ENCODE results near the gene MACC1.
"Not testable (repeated sequence)": the region's sequence is repeated elsewhere in the genome, so short reads cannot be mapped to it uniquely, and the experiment has no call there.

The MACC1 gene

GRCh38 chr7:20165146-20165510, 52.1 kb downstream of the MACC1 start:
- no peak for DNase-seq

GRCh38 chr7:20164425-20165145, 52.6 kb downstream of the MACC1 start:
- DNase-seq, result no peak

- no peak for DNase-seq
Measured at GRCh38 chr7:20162665-20163064, 54.5 kb downstream of the MACC1 start.

- no peak for DNase-seq
Measured at GRCh38 chr7:20159226-20159747, 57.9 kb downstream of the MACC1 start.

GRCh38 chr7:20158684-20159083, 58.5 kb downstream of the MACC1 start:
- DNase-seq, result no peak

- DNase-seq, result no peak
Measured at GRCh38 chr7:20157456-20157855, 59.7 kb downstream of the MACC1 start.

GRCh38 chr7:20153999-20154398, 63.2 kb downstream of the MACC1 start:
- no peak for DNase-seq

DNA sequence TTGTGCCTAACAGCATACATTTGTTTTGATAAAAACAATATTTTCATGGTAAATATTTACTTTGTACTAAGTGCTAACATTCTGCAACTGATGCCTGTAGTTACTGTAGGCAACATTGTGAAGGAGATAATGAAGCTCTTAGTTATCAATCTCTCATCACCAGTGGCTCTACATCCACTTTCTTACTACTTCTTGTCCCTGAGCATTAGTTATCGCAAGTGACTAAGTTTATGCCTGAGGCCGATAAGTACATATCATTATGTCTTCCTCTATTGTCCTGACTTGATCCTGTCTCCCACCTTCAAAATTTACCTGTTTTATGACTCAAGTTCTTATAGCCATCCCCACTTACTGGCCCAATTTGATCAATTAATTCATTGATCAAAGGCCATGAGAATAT, 63.6 kb downstream of the MACC1 start:
- DNase-seq, result no peak

DNA sequence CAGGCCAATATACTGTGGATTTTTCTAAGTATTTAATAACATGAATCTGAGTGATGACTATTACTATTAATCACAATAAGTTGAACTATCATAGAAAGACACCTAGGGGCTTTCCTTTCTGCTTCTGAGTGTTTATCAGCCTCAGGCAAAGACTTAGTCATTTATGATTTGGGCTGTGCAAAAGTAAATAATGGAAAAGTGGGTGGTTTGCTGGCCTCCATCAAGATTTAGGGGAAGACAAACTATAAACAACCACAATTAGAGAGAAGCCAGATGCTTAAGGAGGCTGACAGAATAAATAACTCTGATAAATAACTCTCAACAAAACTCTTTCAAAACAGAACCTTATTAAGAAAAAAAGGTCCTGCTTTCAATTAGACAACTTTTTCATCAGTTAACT, 64.7 kb downstream of the MACC1 start:
- no peak for DNase-seq

- DNase-seq, result no peak
Measured at GRCh38 chr7:20151708-20152456, 65.3 kb downstream of the MACC1 start.

GRCh38 chr7:20146451-20146850, 70.7 kb downstream of the MACC1 start:
- DNase-seq, result no peak

DNA sequence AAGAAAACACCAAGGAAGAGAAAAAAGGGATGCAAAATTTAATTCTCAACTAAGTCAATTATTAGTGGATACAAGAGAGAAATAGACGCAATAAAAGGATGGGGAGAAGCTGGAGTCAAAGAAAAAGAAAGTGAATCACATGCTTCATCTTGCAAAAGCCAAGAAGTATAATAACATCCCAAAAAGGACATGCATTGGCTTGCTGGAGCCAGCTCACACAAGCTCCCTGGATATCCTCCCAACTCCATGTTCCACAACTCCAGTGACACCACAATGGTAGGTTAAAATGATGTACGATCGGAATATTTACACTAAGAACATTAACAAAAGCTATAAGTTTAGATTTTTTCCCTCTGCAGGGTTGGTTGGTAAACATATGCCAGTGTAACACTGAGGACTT, 72.4 kb downstream of the MACC1 start:
- DNase-seq, result no peak

DNA sequence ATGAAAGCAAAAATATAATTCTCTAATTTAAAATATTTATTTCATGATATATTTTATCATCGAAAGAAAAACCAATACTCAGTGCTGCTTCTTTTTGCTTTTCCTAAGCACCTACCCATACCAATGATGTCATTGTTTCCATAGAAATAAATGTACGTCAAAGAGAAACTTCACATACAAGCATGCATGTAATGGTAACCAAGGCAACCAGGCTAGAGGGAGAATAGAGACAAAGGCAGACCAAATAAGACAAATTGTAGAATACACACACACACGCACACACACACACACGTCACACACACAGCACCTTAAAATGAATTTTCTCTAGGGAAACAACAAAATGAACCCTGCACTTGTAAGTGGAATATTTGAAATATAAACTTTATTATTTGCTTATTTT, 75.5 kb downstream of the MACC1 start:
- no peak for DNase-seq

DNA sequence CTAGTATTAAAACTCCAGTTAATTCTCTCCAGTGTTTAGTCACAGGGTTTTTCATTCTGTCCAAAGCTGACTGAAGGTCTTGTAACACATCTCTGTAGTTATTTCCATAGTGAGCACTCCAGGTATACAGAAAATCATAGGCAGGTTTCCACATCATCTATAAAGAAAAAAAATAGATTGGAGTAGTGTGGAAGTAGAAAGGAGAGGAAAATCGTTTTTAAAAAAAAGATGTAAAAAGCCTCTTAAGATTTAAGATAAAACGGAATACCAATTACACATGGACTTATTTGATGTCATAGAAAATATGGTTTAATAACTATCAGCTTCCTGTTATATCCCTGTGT, 76.2 kb downstream of the MACC1 start:
- DNase-seq, result no peak

DNA sequence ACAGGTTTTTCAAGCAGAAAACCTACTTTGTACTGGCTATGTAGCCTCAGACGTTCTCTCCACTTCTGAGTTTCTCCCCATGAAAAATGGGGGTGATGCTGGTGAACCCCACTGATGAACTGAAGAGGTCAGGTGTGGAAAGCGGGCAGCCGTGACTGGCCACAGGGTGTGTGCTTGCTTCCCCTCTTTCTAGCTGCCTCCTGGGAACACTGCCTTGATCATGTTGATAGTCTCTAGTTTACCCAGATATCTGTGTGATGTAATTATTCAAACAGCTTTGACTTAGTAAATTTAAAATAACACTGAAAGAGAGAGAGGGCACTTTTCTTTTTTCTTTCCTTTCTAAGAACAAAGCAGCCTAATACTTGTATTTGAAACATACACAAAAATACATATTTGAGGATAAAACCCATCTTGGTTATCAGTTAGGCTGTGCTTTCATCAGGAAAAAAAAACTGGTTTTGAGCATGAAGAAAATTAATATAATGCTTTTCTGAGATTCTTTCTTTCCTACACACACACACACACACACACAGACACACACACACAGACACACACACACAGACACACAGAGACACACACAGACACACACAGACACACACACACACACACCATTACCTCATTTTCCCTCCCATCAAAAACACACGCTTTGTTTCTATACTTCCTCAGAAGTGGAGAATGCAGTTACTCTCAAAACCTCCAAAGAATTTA, 76.7 kb downstream of the MACC1 start:
- DNase-seq, result no peak

DNA sequence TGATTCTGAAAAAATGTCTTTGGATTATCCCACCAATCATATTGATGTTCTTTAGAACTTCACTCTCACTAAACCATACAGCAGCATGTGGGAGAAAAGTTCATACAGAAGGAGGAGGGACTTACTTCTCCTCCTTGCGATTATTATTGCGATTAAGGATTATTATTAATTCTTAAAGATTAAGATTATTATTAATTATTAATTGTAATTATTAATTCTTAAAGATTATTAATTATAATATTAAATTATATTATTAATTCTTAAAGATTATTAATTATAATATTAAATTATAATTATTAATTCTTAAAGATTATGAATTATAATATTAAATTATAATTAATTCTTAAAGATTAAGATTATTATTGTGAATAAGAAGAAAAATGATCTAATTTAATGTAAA, 80.5 kb downstream of the MACC1 start:
- DNase-seq, result no peak

DNA sequence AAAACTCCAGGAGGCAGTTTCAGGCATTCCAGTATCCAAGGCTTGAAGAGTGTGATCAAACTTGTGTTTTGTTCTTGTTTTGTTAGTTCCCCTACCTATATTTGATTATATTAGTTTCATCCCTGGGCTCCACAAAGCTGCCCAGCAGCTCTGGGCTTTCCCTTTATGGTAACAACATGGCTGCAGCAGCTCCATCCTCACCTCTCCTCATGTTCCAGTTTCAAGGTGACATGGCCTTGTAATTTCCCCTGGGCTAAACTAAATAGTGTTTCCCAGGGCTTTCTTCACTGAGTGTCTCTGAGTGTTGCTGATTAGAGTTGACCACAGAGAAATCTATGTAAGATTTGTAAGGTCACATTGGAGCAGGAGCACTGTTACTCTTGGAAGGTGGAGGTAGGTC, 83.4 kb downstream of the MACC1 start:
- DNase-seq, result no peak

GRCh38 chr7:20132585-20132984, 84.6 kb downstream of the MACC1 start:
- no peak for DNase-seq

DNA sequence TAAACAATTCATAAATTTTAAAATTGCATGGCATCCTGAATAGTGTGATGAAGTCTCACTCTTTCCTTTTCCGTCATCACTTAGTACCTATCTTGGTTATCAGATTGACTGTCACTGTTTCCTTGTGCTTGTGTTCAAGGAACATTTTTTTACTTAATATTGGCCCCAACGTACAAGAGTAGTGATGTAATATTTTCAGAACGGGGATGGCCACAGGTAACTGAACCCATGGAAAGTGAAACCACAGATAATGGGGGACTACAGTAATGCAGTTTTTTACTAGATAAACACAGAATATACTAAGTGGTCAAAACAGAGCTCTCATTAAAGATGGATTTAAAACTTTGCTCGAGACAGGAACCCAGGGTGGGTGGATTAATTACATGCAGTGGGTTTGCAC, 85.4 kb downstream of the MACC1 start:
- no peak for DNase-seq

DNA sequence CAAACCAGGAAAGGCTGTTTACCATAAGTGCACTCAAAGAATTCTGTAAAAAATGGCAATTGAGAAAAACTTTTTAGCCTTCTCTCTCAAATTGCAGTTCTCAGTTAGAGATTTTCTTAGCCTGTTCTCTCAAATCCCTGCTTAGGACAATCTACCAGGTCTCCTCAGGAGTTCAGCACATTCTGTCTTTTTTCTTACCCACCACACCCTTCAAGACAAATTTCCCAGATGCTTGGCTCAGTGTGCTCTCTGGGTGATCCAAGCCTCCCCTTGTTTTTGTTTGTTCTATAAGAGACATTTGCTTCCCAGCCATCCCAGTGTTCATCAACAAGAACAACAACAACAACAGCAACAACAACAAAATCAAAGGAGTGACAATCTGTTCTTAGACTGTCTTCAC, 87.3 kb downstream of the MACC1 start:
- no peak for DNase-seq

DNA sequence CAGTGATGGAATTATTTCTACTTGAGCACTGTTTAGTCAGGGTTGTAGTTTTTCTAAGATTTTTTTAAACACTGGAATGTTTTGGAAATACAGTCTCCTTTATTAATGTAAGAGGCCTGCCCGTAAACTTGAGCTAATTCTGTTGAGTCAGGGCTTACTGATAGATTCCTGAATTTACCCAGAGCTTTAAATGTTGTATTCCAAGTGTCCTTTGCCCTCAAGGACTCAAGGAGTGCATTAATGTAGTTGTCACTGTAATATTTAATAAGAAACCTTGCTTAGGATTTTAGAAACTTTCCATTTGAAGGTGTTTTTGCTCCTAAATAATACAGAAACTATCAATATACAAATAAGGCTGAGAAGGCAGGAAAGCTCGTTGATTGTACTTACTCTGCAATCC, 89.2 kb downstream of the MACC1 start:
- DNase-seq, result no peak

- DNase-seq, result not testable (repeated sequence)
Measured at GRCh38 chr7:20126060-20126459, 91.1 kb downstream of the MACC1 start.

DNA sequence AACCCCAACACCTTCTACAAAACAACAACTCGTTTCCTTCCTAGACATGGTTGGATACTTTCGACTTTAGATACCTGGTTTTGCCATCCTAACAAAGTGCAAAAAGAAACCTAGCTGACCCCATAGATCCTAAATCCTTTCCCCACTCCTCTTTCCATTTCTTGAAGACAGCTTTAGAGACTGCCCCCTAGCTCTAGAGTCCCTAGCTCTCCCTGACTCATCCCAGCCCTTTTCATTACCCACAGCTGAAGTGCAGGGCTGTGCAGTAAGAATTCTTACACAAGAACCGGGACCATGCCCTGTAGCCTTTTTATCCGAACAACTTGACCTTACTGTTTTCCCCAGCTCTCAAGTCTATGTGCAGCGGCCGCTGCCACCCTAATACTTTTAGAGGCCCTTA, 93.1 kb downstream of the MACC1 start:
- not testable (repeated sequence) for DNase-seq
